Dermis microvascular lymphatic vessel endothelial cell (primary cell): ENCODE results near the gene THSD7B. TPM values are rescaled to one million over a fixed set of nuclear protein-coding genes. Genes with fewer than 3 reads are reported as not detected.

ENCODE experiments used
- DNase-seq, 2 donors: peaks; one replicate each; pipeline versions ENCODE4 v3.0.0 to v3.0.0-alpha.2; 2010; ENCODE audit warnings: low read depth in 2 of 2
- total RNA-seq: library from RNA; depleted of rRNA; stranded (reverse); fragments of >200 nt; gene quantifications from 2 replicates; pipeline ENCODE4 v1.2.1, GENCODE V29; 2014

THSD7B gene
- total RNA-seq, 1 donor from 2014 or later: not detected

- no peak for DNase-seq
These were observed 602.0 kb downstream of the THSD7B start for GRCh38 chr2:137367361-137367760.

- DNase-seq: no peak
These were observed 603.8 kb downstream of the THSD7B start for GRCh38 chr2:137369106-137369505.

GRCh38 chr2:137379186-137379585 is 613.8 kb downstream of the THSD7B start:
- no peak for DNase-seq

- no peak for DNase-seq
These were observed 615.3 kb downstream of the THSD7B start for GRCh38 chr2:137380610-137381009.

- no peak for DNase-seq
These were observed 616.4 kb downstream of the THSD7B start for GRCh38 chr2:137381731-137382130.

GRCh38 chr2:137383391-137383790 is 618.0 kb downstream of the THSD7B start:
- DNase-seq: no peak

GRCh38 chr2:137387044-137387443 is 621.7 kb downstream of the THSD7B start:
- no peak for DNase-seq

GRCh38 chr2:137405496-137405895 is 640.2 kb downstream of the THSD7B start:
- no peak for DNase-seq

- no peak for DNase-seq
These were observed 646.2 kb downstream of the THSD7B start for GRCh38 chr2:137411585-137411984.

- no peak for DNase-seq
These were observed 655.4 kb downstream of the THSD7B start for GRCh38 chr2:137420744-137421143.

- no peak for DNase-seq
These were observed 669.8 kb downstream of the THSD7B start for GRCh38 chr2:137435162-137435561.

GRCh38 chr2:137437386-137437785 is 672.0 kb downstream of the THSD7B start:
- DNase-seq: no peak

GRCh38 chr2:137444970-137445369 is 679.6 kb downstream of the THSD7B start:
- DNase-seq: no peak

GRCh38 chr2:137449454-137449853 is 684.1 kb downstream of the THSD7B start:
- DNase-seq: no peak

GRCh38 chr2:137454886-137455285 is 689.5 kb downstream of the THSD7B start:
- DNase-seq: no peak

GRCh38 chr2:137467246-137467862 is 702.0 kb downstream of the THSD7B start:
- peak in 1 of 2 donors; percentile 3 for DNase-seq

- no peak for DNase-seq
These were observed 727.9 kb downstream of the THSD7B start for GRCh38 chr2:137493261-137493660.

- no peak for DNase-seq
These were observed 735.3 kb downstream of the THSD7B start for GRCh38 chr2:137500599-137500998.

GRCh38 chr2:137507237-137507636 is 741.9 kb downstream of the THSD7B start:
- no peak for DNase-seq

- no peak for DNase-seq
These were observed 743.5 kb downstream of the THSD7B start for GRCh38 chr2:137508739-137509384.

GRCh38 chr2:137511526-137511925 is 746.2 kb downstream of the THSD7B start:
- no peak for DNase-seq

GRCh38 chr2:137521653-137522619 is 756.6 kb downstream of the THSD7B start:
- no peak for DNase-seq
